Measurements from ENCODE around the gene ID3. TPM values are rescaled to one million over a fixed set of nuclear protein-coding genes. Genes with fewer than 3 reads are reported as not detected.

Gene ID3
- total and polyA plus RNA-seq, 9 of the 15 experiments (the other 6 are each of a cell fraction or from before 2014, with no cell fraction given): 6.8 to 59.8 (median 23.5) TPM

GRCh38 chr1:23530747-23531561, 28.3 kb downstream of the ID3 start, which contains the start of gene E2F2 (continued):
- TF ChIP-seq ZNF146 (CRISPR knock-in tag; IDR thresholded peaks at IDR 0.05; ENCODE audit: unreplicated experiment): no peak
- no peak for TF ChIP-seq RBM14 (IDR thresholded peaks at IDR 0.05; ENCODE audit: borderline replicate concordance, insufficient read depth, low read depth, low read length)
- peak; percentile 88; the same call in 1 of the 2 replicates for TF ChIP-seq SRSF3 (IDR thresholded peaks at IDR 0.05; ENCODE audit: insufficient read depth, low read length)
- peak; percentile 90 for TF ChIP-seq FUS (optimal IDR thresholded peaks at IDR 0.05; ENCODE audit: low read depth, low read length)
- no peak for TF ChIP-seq ZNF347 (CRISPR knock-in tag; IDR thresholded peaks at IDR 0.05; ENCODE audit: low read depth)
- peak; percentile 56 for TF ChIP-seq CTCFL (IDR thresholded peaks at IDR 0.05; ENCODE audit: borderline replicate concordance, insufficient read depth, low read depth, low read length, poor library complexity, severe bottlenecking)
- TF ChIP-seq RBBP5 (IDR thresholded peaks at IDR 0.05; ENCODE audit: borderline replicate concordance, insufficient read depth, low read length, poor library complexity, severe bottlenecking): peak; percentile 84
- TF ChIP-seq TFE3 (CRISPR knock-in tag; IDR thresholded peaks at IDR 0.05): no peak
- peak; percentile 60; the same call in 1 of the 2 replicates for TF ChIP-seq CREB1 (IDR thresholded peaks at IDR 0.05)
- peak; percentile 53 for TF ChIP-seq CREB1 (CRISPR knock-in tag; IDR thresholded peaks at IDR 0.05)
- no peak for TF ChIP-seq PATZ1 (CRISPR knock-in tag; IDR thresholded peaks at IDR 0.05; ENCODE audit: borderline replicate concordance)
- no peak for TF ChIP-seq KLF13 (tag; IDR thresholded peaks at IDR 0.05; ENCODE audit: borderline replicate concordance, low read depth)
- TF ChIP-seq ZKSCAN1 (IDR thresholded peaks at IDR 0.05; ENCODE audit: low read depth, low read length): no peak
- TF ChIP-seq ZNF253 (CRISPR knock-in tag; conservative IDR thresholded peaks at IDR 0.05): no peak
- no peak for TF ChIP-seq ZNF644 (tag; IDR thresholded peaks at IDR 0.05; ENCODE audit: low read depth)
- peak; percentile 70 for TF ChIP-seq PRPF4 (IDR thresholded peaks at IDR 0.05; ENCODE audit: insufficient read depth, low read depth, low read length, poor library complexity, severe bottlenecking)
- TF ChIP-seq TRIM25 (IDR thresholded peaks at IDR 0.05; ENCODE audit: borderline replicate concordance): no peak
- peak; percentile 81 for TF ChIP-seq MAX (CRISPR knock-in tag; IDR thresholded peaks at IDR 0.05)
